HepG2 (cell line): Measurements from ENCODE around the gene SDR42E2. TPM values are rescaled to one million over a fixed set of nuclear protein-coding genes. Genes with fewer than 3 reads are reported as not detected.

ENCODE experiments used
- IRX3 ChIP-seq: sonication (generic); formaldehyde crosslinking; IDR thresholded peaks from 2 replicates; pipeline ENCODE4 v1.8.1; 2023; ENCODE audit warnings: mild to moderate bottlenecking, low read depth, missing genetic modification reagents, borderline replicate concordance
- KMT2B ChIP-seq: IDR thresholded peaks from 2 replicates; pipeline ENCODE4 v1.6.1; 2016; ENCODE audit warnings: missing genetic modification reagents, missing compliant biosample characterization
- MAF1 ChIP-seq: sonication (generic); formaldehyde crosslinking; IDR thresholded peaks from 2 replicates; pipeline ENCODE4 v1.5.0; 2020; ENCODE audit warnings: missing genetic modification reagents, borderline replicate concordance
- PAF1 ChIP-seq: IDR thresholded peaks from 2 replicates; pipeline ENCODE4 v1.6.1; 2016; ENCODE audit warnings: missing genetic modification reagents, missing compliant biosample characterization
- SPEN ChIP-seq: sonication (generic); formaldehyde crosslinking; IDR thresholded peaks from 2 replicates; pipeline ENCODE4 v1.5.1; 2020; ENCODE audit warnings: low read depth, mild to moderate bottlenecking, missing genetic modification reagents
- U2AF2 ChIP-seq: fragments of 200-400 bp; formaldehyde crosslinking; IDR thresholded peaks from 2 replicates; pipeline ENCODE4 v1.6.1; 2017; ENCODE audit warnings: low read depth, mild to moderate bottlenecking, low read length
- ZKSCAN8 ChIP-seq: IDR thresholded peaks from 2 replicates; pipeline ENCODE4 v1.6.1; 2016; ENCODE audit warnings: borderline replicate concordance, missing genetic modification reagents, missing compliant biosample characterization
- polyA plus RNA-seq, 8 experiments: library from polyadenylated mRNA; depleted of rRNA in 3 of 8; stranded (reverse) in 7 of 8; unstranded in 1 of 8; fragments of >200 nt; fragmentation: Illumina TruSeq in 4 of 8; extraction: Trizol in 4 of 8; gene quantifications; 2 replicates each; pipeline versions ENCODE4 v1.2.1 to v1.2.3, GENCODE V29; 2011 to 2016; ENCODE audit warnings: low read depth in 4 of 8, missing spikeins in 1 of 8, mixed read lengths in 1 of 8; ENCODE audit not compliant: insufficient read depth in 1 of 8
- total RNA-seq, 5 experiments: library from RNA; depleted of rRNA; stranded (reverse); fragments of >200 nt; fragmentation: Illumina TruSeq; extraction: Trizol; gene quantifications; 2 replicates each; pipeline ENCODE4 v1.2.3, GENCODE V29; 2016; ENCODE audit warnings: low read depth in 1 of 5
- TF ChIP-seq, protein P1 (sequence below): sonication (generic); formaldehyde crosslinking; IDR thresholded peaks from 2 replicates; pipeline ENCODE4 v1.5.1; 2020; ENCODE audit warnings: mild to moderate bottlenecking, missing genetic modification reagents, moderate library complexity
- TF ChIP-seq, protein P2 (sequence below): sonication (generic); formaldehyde crosslinking; IDR thresholded peaks from 2 replicates; pipeline ENCODE4 v1.8.1; 2023; ENCODE audit warnings: mild to moderate bottlenecking, missing genetic modification reagents
- TF ChIP-seq, protein P3 (sequence below): fragments of 450-650 bp; IDR thresholded peaks from 2 replicates; pipeline ENCODE4 v1.6.1; 2017

Gene SDR42E2
- total and polyA plus RNA-seq, 2 of the 13 experiments (the other 11 are each of a cell fraction or from before 2014, with no cell fraction given) = 0.05 to 0.11 TPM

DNA sequence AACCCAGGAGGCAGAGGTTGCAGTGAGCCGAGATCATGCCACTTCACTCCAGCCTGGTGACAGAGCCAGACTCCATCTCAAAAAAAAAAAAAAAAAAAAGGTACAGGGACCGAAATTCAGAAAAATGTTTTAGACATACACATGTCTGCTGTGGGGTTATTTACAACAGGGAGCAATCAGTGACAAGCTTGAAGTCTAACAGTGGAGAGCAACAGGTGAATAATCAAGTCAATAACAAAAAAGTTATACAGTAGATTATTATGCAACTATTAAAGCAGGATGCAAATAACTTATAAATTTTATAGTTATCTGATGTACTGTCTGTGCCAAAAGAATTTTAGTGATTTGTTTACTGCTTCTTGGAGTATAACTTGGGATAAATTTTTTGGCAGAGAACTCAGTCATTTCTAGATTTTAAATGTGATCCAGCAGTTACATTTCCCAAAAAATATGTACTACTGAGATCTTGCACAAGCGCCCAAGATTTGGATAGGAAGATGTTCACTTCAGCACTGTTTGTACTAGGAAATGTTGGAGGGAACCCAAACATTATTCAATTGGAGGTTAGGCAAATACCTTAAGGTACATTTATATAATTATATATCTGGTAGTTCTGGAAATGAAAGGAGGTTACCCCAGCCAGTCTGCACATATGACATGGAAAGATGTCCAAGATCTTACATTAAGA lies 77.9 kb downstream of the SDR42E2 start (continued):
- TF ChIP-seq, protein P1, sequence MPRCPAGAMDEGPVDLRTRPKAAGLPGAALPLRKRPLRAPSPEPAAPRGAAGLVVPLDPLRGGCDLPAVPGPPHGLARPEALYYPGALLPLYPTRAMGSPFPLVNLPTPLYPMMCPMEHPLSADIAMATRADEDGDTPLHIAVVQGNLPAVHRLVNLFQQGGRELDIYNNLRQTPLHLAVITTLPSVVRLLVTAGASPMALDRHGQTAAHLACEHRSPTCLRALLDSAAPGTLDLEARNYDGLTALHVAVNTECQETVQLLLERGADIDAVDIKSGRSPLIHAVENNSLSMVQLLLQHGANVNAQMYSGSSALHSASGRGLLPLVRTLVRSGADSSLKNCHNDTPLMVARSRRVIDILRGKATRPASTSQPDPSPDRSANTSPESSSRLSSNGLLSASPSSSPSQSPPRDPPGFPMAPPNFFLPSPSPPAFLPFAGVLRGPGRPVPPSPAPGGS (CRISPR knock-in tag) = no peak
- TF ChIP-seq PAF1 (CRISPR knock-in tag) (no peak), U2AF2 (no peak), MAF1 (no peak), IRX3 (no peak), ZKSCAN8 (CRISPR knock-in tag) (no peak), KMT2B (CRISPR knock-in tag) (no peak), SPEN (no peak)
- TF ChIP-seq, protein P2, sequence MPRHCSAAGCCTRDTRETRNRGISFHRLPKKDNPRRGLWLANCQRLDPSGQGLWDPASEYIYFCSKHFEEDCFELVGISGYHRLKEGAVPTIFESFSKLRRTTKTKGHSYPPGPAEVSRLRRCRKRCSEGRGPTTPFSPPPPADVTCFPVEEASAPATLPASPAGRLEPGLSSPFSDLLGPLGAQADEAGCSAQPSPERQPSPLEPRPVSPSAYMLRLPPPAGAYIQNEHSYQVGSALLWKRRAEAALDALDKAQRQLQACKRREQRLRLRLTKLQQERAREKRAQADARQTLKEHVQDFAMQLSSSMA (CRISPR knock-in tag) = no peak
- TF ChIP-seq, protein P3, sequence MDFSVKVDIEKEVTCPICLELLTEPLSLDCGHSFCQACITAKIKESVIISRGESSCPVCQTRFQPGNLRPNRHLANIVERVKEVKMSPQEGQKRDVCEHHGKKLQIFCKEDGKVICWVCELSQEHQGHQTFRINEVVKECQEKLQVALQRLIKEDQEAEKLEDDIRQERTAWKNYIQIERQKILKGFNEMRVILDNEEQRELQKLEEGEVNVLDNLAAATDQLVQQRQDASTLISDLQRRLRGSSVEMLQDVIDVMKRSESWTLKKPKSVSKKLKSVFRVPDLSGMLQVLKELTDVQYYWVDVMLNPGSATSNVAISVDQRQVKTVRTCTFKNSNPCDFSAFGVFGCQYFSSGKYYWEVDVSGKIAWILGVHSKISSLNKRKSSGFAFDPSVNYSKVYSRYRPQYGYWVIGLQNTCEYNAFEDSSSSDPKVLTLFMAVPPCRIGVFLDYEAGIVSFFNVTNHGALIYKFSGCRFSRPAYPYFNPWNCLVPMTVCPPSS = no peak

Other genes with a start within 250 kb of the SDR42E2 start
- 536 and 704 TPM in 2 replicates for gene UQCRC2, start 209.1 kb upstream of the SDR42E2 start, total RNA-seq (2016; rRNA removed; fragmentation: Illumina TruSeq; extraction: Trizol)
- gene UQCRC2, start 209.1 kb upstream of the SDR42E2 start, polyA plus RNA-seq (2011; rRNA removed) = 346 and 442 TPM in 2 replicates
- not detected in 2 replicates for gene PDZD9, start 161.4 kb upstream of the SDR42E2 start, total RNA-seq (2016; rRNA removed; fragmentation: Illumina TruSeq; extraction: Trizol)
- gene PDZD9, start 161.4 kb upstream of the SDR42E2 start, polyA plus RNA-seq (2011; rRNA removed) = not detected in 2 replicates
- gene MOSMO, start 154.4 kb upstream of the SDR42E2 start, total RNA-seq (2016; rRNA removed; fragmentation: Illumina TruSeq; extraction: Trizol) = 19.1 and 26.7 TPM in 2 replicates
- 29.2 and 32.6 TPM in 2 replicates for gene MOSMO, start 154.4 kb upstream of the SDR42E2 start, polyA plus RNA-seq (2011; rRNA removed)
- gene VWA3A, start 70.0 kb upstream of the SDR42E2 start, total RNA-seq (2016; rRNA removed; fragmentation: Illumina TruSeq; extraction: Trizol) = 0.07 TPM in 1 of 2 replicates, not detected in the other
- 0.03 and 0.10 TPM in 2 replicates for gene VWA3A, start 70.0 kb upstream of the SDR42E2 start, polyA plus RNA-seq (2011; rRNA removed)
- gene EEF2K, start 43.8 kb downstream of the SDR42E2 start, total RNA-seq (2016; rRNA removed; fragmentation: Illumina TruSeq; extraction: Trizol) = 14.3 and 23.8 TPM in 2 replicates
- gene EEF2K, start 43.8 kb downstream of the SDR42E2 start, polyA plus RNA-seq (2011; rRNA removed) = 20.0 and 22.0 TPM in 2 replicates
- gene POLR3E, start 134.9 kb downstream of the SDR42E2 start, total RNA-seq (2016; rRNA removed; fragmentation: Illumina TruSeq; extraction: Trizol) = 94.8 and 135 TPM in 2 replicates
- 262 and 280 TPM in 2 replicates for gene POLR3E, start 134.9 kb downstream of the SDR42E2 start, polyA plus RNA-seq (2011; rRNA removed)
- gene CDR2, start 212.1 kb downstream of the SDR42E2 start, total RNA-seq (2016; rRNA removed; fragmentation: Illumina TruSeq; extraction: Trizol) = 59.0 and 76.7 TPM in 2 replicates
- 67.5 and 78.9 TPM in 2 replicates for gene CDR2, start 212.1 kb downstream of the SDR42E2 start, polyA plus RNA-seq (2011; rRNA removed)